GM18909 (cell line): Measurements from ENCODE around the gene CUX1.
"Not testable (repeated sequence)": the region's sequence is repeated elsewhere in the genome, so short reads cannot be mapped to it uniquely, and the experiment has no call there.

ENCODE experiments used
- ATAC-seq: cut with Tn5 transposase; IDR thresholded peaks from one replicate; pipeline ENCODE4 v1.9.1; 2021; ENCODE audit warnings: mild to moderate bottlenecking; ENCODE audit not compliant: unreplicated experiment, poor library complexity

CUX1 gene

GRCh38 chr7:101888564-101888963 lies 71.1 kb downstream of the CUX1 start:
- not testable (repeated sequence) for ATAC-seq

- ATAC-seq = no peak
Observed at GRCh38 chr7:101890749-101891523, 73.5 kb downstream of the CUX1 start.

- ATAC-seq = no peak
Observed at GRCh38 chr7:101891936-101892640, 74.7 kb downstream of the CUX1 start.

GRCh38 chr7:101893341-101894082 lies 76.1 kb downstream of the CUX1 start:
- no peak for ATAC-seq

- ATAC-seq = no peak
Observed at GRCh38 chr7:101896316-101896715, 78.9 kb downstream of the CUX1 start.

GRCh38 chr7:101896941-101897340 lies 79.5 kb downstream of the CUX1 start:
- no peak for ATAC-seq

GRCh38 chr7:101898106-101898505 lies 80.7 kb downstream of the CUX1 start:
- ATAC-seq = no peak

- no peak for ATAC-seq
Observed at GRCh38 chr7:101899616-101900015, 82.2 kb downstream of the CUX1 start.

GRCh38 chr7:101900103-101900502 lies 82.7 kb downstream of the CUX1 start:
- no peak for ATAC-seq

GRCh38 chr7:101901661-101902491 lies 84.5 kb downstream of the CUX1 start:
- ATAC-seq = no peak

GRCh38 chr7:101902680-101903514 lies 85.5 kb downstream of the CUX1 start:
- ATAC-seq = no peak

- no peak for ATAC-seq
Observed at GRCh38 chr7:101903515-101903868, 86.1 kb downstream of the CUX1 start.

- no peak for ATAC-seq
Observed at GRCh38 chr7:101904019-101904418, 86.6 kb downstream of the CUX1 start.

- ATAC-seq = no peak
Observed at GRCh38 chr7:101905203-101905865, 87.9 kb downstream of the CUX1 start.

- no peak for ATAC-seq
Observed at GRCh38 chr7:101906291-101907240, 89.1 kb downstream of the CUX1 start.

- no peak for ATAC-seq
Observed at GRCh38 chr7:101910991-101911799, 93.8 kb downstream of the CUX1 start.
